HG02884 (cell line): ENCODE data around the gene PLCB1.

Experiments
- ATAC-seq: cut with Tn5 transposase; IDR thresholded peaks from one replicate; pipeline ENCODE4 v1.9.1; 2021; ENCODE audit warnings: mild to moderate bottlenecking, moderate library complexity; ENCODE audit not compliant: unreplicated experiment

Gene PLCB1

GRCh38 chr20:8744228-8744844 lies 612.3 kb downstream of the PLCB1 start:
- ATAC-seq = no peak

- no peak for ATAC-seq
Measured at GRCh38 chr20:8749101-8749500, 617.0 kb downstream of the PLCB1 start.

GRCh38 chr20:8749986-8750385 lies 617.9 kb downstream of the PLCB1 start:
- ATAC-seq = no peak

GRCh38 chr20:8755340-8756118 lies 623.5 kb downstream of the PLCB1 start:
- ATAC-seq = no peak

- ATAC-seq = no peak
Measured at GRCh38 chr20:8756410-8756809, 624.3 kb downstream of the PLCB1 start.

- no peak for ATAC-seq
Measured at GRCh38 chr20:8757146-8757545, 625.1 kb downstream of the PLCB1 start.

GRCh38 chr20:8764344-8764962 lies 632.4 kb downstream of the PLCB1 start:
- ATAC-seq = no peak

- ATAC-seq = no peak
Measured at GRCh38 chr20:8766868-8767390, 634.9 kb downstream of the PLCB1 start.

- no peak for ATAC-seq
Measured at GRCh38 chr20:8774412-8774811, 642.3 kb downstream of the PLCB1 start.

GRCh38 chr20:8777911-8778310 lies 645.8 kb downstream of the PLCB1 start:
- ATAC-seq = no peak

GRCh38 chr20:8778387-8778786 lies 646.3 kb downstream of the PLCB1 start:
- ATAC-seq = no peak

GRCh38 chr20:8780915-8781314 lies 648.8 kb downstream of the PLCB1 start:
- ATAC-seq = no peak

- ATAC-seq = no peak
Measured at GRCh38 chr20:8782804-8783203, 650.7 kb downstream of the PLCB1 start.

GRCh38 chr20:8783734-8784133 lies 651.7 kb downstream of the PLCB1 start:
- ATAC-seq = no peak

- no peak for ATAC-seq
Measured at GRCh38 chr20:8786383-8786782, 654.3 kb downstream of the PLCB1 start.

- ATAC-seq = no peak
Measured at GRCh38 chr20:8787090-8787489, 655.0 kb downstream of the PLCB1 start.

GRCh38 chr20:8788275-8788674 lies 656.2 kb downstream of the PLCB1 start:
- ATAC-seq = no peak

- ATAC-seq = no peak
Measured at GRCh38 chr20:8788831-8789230, 656.8 kb downstream of the PLCB1 start.

GRCh38 chr20:8790442-8791074 lies 658.5 kb downstream of the PLCB1 start:
- peak; percentile 74 for ATAC-seq

- no peak for ATAC-seq
Measured at GRCh38 chr20:8795404-8795803, 663.3 kb downstream of the PLCB1 start.

GRCh38 chr20:8796088-8796660 lies 664.1 kb downstream of the PLCB1 start:
- no peak for ATAC-seq
